HG03442 (cell line): Measurements from ENCODE around the gene ITPK1.

Experiments used
- ATAC-seq: cut with Tn5 transposase; IDR thresholded peaks from one replicate; pipeline ENCODE4 v1.9.1; 2021; ENCODE audit warnings: mild to moderate bottlenecking, moderate library complexity; ENCODE audit not compliant: unreplicated experiment

ITPK1 gene

DNA sequence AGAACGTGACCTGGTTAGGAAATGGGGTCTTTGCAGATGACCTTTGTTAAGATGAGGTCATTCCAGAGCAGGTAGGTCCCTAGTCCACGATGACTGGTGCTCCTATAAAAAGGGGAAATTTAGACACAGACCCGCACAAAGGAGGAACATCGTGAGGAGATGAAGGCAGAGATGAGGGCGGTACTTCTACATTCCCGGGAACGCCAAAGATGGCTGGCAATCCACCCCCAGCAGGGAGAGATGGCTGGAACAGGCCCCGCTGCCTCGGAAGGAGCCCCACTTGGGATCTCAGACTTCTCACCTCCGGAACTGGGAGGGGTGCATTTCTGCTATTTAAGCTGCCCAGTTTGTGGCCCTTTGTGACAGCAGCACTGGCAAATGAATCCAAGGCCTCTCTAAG, 85.0 kb downstream of the ITPK1 start:
- no peak for ATAC-seq

DNA sequence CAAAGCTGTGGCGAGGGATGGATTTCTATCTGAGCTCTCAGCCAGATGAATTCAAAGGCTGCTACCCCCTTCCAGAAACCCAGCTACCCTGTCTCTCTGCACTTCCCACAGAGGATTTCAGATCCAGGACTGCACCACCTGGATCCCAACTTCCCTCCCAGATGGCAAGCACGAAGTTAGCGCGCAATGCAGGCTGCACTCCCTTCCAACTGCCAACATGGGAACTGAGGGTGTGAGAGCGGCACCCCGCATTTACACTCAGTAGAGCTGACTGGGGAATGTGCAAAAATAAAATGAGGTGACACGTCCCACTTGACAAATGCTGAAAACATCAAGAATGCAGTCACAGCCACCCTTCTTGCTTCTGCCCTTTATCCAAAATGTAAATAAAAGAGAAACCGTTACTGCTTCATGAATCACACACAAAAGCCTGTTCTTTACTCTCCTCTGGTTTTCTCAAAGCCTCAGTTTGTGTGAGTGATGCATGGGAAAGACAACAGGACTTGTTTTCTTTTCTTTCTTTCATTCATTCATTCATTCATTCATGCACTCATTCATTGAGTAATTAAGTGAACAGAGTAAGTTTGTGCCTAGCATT, 85.7 kb downstream of the ITPK1 start:
- ATAC-seq, result no peak

DNA sequence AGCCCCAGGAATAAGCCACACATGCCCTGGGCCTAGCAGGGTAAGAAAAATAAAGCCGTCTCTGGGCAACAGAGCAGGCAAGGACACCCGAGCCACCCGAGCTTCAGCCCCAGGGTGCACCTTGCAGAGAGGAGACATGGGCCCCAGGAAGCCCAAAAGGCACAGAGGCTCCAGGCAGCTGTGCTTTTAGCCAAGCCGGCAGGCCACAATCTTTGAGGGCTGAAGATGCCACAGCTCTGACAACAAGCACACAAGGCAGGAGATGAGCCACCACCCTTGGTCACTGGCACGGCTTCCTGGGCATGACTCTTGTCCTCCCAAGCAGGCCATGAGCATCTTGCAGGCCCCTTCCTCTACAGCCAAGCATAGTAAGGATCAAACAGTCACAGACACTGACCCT, 86.3 kb downstream of the ITPK1 start:
- ATAC-seq, result no peak

DNA sequence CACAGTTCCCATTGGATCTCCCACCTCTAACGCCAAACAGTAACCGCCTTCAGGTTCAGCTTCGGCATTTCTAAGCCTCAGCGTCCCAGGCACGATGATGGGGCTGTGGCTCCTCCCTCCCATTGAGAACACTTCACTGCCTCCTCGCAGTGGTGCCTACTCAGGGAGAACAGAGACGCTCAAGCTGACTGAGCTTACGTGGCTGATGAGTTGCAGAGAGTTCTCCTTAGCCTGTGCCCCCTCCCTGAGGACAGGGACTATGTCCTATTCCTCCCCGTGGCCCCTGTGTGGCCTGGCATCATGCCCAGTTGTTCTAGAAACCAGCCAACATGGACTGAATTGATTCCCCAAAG, 87.0 kb downstream of the ITPK1 start:
- no peak for ATAC-seq

DNA sequence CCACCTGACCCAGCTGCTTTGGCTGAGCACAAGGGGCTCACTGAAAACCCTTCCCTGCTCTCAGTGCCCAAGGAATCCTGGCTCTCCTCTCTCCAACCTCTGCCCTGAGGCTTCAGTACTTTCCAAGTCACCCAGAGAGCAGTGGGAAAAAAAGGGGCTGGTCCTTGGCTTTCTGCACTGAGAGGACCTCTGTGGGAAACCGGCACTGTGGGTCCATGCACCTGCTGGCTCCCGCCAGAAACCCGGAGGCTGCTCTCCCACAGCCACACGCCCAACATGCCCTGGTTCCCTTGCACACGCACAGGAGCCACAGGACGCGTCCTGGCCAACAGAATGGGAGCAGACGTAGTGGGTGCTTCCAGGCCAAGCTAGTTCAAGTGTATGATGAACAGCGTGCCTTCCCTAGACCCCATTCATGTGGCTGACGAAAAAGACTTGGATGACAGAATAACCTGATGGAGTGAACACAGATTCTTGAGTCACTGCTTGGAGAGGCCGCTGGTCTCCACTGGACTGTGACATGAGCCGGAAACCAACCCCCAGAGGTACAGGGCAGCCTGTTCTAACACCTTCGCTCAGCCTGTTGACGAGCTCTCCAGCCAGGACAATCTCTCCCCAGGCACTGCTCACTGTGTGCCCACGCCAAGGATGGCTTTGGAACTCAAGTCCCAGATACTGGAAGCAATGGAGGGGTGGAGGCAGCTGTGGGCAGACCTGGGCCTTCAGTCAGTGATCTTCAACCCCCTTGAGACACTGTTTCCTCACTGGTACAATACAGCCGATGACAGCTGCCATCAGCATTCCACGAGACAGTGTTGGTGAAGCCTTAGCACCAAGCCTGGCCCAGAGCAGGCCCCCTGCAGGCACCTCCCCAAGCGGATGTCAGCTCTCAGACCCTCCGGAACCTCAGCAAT, 87.7 kb downstream of the ITPK1 start:
- ATAC-seq, result no peak

DNA sequence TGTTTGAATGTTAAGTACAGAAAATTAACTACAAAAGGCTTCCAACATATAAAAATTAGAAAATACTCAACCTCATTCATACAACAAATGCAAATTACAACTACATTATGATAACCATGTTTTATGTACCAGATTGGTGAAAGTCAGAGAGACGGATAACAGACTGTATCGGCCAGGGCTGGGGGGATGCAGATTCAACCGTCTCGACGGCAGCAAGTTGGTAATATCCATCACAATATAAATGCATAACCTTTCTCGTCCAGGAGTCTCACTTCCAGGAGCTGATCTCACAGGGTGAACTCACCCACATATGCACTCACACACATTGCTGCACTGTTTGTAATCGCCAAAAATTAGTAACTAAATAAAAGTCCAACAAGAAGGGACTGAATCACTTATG, 89.4 kb downstream of the ITPK1 start:
- no peak for ATAC-seq

DNA sequence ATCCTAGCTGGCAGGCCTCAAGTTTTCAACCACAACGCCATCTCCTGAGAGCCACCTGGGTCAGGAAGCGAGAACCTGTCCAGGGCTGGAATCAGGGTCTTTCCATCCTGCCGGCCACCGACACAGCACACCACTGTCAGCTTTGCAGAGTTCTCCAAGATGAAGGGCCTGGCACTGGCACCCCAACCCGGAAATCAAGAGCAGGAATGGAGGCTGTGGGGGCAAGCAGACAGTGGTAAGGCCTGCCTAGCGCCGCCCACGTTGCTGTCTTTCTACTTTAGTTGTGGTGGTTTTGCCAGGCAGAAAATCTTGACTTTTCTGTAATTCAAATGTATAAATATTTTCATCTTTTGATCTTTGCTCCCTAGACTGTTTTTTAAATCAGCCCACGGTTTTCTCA, 90.7 kb downstream of the ITPK1 start:
- ATAC-seq, result no peak

DNA sequence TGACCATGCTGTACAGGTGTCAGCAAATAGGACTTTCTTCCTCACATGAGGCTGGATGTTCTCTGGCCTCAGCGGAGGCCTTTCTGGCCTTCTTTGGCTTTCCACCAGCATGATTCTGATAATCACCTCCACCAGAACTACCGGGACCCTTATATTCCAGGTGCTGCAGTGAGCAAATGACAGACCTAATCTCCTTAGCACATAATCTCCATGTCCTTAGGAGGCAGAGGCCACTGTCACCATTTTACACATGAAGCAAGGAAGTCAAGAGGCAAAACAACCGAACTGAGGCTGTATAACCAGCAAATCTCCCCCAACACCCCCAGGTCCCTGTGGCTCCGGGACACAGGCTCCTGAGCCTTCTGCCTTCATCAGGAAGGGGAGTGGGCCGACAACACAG, 91.2 kb downstream of the ITPK1 start:
- ATAC-seq, result no peak

DNA sequence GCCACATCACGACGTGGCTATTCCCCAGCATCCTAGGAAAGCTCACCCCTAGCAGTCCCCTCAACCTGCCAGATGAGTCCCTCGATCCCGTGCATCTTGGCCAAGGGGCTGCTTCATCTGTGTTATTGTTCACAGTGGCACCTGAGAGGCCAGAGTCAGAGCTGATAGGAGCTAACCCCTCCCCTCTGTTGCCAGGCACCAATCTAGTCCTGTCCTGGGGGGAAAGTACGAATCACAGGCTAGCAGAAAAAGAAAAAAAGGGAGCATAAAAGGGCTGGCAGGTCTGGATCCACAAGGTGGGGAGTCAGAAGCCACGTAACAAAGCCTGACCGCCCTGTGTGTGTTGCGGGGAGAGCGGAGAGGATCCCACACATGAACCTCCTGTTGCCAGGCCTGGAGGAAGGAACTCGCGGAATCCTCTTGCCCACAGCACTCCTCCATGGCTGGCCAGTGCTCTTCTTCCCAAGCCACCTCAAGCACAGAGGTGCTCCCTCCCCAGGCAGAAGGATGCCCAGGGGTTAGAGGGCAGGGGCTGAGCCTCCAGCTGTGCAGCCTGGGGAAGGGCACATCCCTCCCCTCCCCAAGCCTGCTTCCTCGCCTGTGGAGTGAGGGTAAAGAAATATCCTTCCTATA, 91.8 kb downstream of the ITPK1 start:
- ATAC-seq, result no peak

DNA sequence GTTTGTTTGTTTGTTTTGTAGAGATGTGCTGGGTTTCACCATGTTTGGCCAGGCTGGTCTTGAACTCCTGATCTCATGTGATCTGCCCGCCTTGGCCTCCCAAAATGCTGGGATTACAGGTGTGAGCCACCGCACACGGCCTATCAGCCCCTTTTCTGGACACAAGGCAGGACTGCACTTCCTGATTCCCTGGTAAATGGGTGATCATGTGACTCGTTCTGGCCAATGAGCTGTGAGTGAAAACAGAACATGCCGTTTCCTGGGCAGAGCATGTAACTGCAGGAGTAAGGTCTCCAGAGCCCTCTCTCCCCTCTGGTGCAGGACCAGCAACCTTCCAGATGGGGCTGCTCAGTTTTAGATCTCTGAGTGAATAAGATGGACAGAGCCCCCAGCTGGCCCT, 92.7 kb downstream of the ITPK1 start:
- ATAC-seq, result no peak

DNA sequence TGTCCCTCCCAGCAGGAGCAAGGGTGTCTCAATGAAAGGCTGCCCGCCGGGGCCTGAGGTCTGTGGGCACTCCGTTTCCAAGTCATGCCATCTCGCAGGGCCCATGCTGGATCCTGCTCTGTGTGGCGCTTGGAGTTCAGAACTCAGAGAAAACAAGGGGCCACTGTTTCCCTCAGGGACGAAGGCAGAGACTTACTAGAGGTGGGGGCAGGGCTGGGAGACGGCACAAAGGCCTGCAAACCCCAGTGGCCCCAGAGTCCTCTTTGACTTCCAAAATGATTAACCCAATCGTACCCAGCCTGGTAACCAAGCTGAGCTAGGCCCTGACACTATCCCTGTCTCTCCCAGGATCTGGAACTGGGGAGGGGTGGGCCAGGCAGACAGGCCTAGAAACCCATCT, 95.8 kb downstream of the ITPK1 start:
- ATAC-seq, result no peak

DNA sequence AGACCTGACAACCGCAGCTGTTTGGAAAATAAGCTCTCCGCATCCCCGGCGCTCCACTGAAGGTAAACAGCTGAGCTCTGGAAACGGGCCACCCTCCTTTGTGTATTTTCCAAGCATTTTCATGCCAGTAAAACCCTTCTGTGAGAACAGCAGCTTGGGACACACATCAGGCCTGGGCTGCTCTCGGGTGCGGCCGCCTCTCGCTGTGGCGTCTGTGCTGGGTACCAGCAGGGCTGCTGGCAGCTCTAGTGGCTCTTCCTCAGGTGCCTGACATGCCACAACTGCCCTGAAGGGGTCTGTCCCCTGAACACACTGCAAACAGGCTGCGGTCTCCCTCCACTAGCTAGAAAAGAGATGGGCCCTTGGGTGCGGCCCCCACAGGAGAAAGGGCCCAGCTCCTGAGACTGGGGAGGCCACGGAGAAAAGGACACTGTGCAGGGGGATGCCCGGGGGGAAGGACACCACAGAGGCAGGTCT, 96.3 kb downstream of the ITPK1 start:
- ATAC-seq, result no peak

DNA sequence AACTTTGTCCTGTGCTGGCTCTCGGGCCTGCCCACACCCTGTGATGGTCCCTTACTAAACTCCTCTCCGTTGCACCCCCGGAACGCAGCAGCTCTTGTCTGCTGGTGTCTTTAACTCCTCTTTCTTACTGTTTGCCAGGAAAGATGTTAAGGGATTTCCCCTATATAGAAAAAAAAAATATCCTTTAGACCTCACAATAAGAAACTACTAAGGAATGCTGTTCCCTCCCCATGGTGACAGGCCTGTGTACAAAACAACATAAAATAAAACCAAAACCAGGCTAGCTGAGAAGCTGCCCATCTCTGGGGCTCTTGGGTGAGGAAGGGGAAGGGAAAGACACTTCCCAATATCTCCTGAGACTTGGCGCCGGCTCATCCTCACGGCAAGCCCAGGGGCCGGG, 97.4 kb downstream of the ITPK1 start:
- ATAC-seq, result no peak

DNA sequence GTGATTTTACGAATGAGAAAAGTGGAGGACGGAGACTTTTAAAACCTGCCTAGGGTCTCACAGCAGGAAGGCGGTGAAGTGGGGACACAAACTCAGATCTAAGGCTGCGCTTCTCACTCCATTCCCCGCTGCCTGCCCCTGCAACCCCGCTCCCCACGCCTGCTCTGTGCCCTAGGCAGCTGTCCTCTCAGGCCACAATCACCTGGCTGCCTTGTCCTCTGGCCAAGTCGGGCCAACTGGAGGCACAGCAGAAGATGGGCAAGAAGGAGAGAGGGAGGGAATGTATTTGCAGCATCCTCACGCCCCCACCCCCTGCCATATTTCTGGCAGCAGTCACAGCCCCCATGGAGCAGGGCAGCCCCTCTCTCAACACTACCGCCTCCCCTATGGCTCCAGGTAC, 97.8 kb downstream of the ITPK1 start:
- no peak for ATAC-seq

DNA sequence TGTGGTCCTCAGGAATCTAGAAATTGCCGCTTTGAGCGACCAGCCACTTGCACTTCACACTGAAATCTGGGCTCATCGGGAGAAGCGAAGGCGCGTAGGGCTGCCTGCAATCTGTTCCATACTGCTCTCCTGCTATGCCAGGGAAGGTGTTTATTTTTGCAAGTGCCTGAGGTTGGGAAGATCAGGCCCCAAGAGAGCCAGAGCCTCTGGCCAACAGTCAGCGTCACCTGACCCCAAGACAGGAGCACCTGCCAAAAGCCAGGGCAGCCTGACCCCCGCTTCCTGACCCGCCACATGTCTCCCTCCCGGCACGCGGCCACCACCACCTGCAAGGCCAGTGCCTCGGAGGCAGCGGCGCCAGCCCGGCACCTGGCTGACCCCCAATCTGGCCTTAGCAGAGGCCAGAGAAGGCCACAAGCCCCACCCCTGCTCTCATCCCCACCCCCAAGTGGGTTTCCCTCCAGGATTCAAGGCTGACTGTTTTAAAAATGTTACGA, 98.4 kb downstream of the ITPK1 start:
- no peak for ATAC-seq

DNA sequence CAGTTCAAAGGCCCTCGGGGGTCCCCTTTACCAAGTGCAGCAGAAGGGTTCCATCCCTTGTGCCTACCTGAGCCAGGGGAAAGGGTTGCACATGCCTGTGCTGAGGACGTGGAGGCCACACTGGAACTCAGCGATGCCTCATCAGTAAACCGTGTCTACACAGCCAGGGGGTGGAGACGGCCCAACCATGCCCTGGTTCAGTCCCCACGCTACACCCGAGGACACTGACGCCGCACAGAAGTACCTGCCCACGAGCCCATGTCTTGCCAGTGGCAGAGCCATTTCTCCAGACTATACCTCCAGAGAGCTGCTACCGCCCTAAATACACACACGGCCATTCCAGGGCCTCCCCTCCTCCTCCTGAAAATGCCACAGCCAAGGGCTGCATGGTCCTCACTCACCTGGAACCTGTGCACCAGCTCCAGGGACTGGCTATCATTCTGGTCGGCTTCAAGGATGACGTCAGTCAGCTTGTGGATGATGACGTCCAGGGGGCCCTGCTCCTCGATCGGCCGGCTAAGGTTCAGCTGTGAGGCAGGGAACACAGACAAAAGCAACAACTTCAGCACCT, 99.4 kb downstream of the ITPK1 start:
- ATAC-seq, result no peak

DNA sequence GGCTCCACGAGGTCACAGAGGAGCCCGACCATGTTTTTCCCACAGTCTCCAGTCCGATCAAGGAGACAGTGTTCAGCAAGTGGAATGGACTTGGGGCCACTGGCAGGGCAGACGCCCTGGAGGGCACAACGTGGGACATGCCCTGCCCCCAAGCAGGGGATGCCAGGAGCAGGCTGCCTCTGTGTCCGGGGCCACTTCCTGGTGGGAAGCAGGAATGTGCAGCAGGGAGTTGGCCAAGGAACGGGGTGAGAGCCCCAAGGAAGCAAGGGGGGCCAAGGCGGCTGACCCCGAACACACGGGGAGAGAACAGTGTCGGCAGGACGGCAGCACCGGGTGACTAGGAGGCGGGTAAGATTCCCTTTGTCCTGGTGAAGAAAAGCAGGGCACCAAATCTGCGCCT, 100.2 kb downstream of the ITPK1 start:
- no peak for ATAC-seq

DNA sequence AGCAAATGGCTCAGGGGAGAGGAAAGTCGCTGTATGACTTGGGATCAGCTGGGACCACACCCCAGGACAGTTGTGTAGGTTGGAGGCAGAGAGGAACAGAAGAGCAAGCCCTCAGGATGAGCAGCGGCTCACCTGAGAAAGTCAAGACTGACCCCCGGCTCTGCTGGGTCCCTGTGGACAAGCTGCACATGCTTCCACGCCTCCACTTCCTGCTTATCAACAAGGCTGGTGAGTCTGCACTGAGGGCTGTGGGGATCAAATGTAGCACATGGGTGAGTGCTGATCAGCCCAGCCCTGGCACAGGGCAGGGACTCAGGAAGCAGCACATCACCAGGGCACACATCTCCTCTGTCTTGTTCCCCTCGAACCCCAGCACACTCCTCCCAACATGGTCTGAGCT, 100.7 kb downstream of the ITPK1 start:
- ATAC-seq, result no peak

DNA sequence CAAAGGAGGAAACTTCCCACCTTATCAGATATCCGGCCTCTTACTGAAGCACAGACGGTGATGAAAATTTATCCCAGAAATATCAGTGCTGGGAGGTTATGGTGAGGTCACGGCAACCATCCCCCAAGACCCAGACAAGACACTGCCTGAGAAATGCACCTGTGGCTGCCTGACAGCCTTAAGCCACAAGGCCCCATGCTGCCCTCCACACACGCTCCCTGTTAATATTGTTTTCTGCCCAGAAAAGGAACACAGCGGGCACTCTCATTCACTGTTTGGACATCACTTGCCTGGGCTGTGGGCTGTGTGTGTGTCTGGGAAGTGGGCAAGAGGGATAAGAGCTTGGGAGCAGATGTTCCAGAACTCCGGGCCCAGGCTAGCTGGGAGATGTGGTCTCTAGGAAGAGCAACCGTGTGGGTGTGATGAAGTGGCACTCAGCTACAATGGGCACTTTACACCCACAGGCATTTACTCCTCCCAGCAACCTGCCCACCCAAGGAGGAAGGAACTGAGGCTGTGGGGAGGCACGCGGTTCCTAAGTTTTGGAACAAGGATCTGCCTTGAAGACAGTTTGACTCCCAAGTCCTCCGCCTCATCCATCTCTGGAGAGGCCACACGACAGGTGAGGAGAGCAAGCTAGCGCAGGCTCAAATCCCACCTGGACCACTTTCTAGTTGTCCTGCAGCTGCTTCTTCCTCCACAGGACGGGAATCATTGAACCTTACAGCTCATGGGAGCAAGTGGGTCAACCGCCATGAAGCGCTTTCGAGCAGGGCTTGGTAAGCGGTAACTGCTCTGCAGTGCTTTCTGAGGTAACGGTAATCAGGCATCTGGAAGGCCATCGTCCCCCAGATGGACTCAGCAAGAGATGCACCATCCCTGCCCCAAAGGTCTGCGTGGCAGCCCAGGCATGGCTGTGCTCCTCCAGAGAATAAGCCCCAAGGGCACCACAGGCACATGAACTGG, 101.4 kb downstream of the ITPK1 start:
- no peak for ATAC-seq

DNA sequence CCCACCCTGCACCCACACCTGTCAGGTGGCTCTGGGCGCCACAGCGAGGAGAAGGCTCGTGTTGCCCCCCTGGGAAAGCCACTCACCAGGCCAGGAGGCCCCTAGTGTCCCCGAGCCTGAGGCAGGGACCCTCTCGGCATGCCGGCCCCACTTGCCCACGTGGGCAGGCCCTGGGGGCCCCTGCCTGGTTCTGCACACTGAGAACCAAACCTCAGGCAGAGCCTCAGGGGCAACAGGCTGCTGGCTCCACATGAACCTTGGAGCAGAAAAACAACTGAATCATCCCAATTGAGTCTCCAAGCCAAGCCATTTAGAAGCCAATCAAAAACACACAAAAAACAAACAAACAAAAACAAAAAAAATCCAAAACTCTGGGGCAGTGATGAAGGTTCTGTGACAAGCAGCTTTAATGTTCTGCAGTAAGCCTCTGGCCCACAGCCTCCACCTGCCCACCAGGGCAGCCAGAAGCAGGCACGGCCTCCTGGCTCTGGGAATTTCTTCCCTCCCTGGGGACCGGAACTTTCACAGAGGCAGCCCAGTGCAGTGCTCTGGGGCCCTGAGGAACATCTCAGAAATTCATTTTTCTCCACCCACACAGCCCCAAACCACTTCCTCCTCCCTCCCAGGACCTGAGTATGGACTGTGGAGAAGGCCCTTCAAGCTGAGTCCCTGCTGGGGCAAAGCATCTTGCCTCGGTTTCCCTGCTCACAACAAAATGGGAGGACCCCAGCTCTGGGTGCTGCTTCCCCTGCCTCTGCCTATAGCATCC, 102.6 kb downstream of the ITPK1 start:
- no peak for ATAC-seq
